GM18505 (cell line): ENCODE data around the gene TNXB.
"Not testable (repeated sequence)": the region's sequence is repeated elsewhere in the genome, so short reads cannot be mapped to it uniquely, and the experiment has no call there.

Experiments used
- ATAC-seq: cut with Tn5 transposase; IDR thresholded peaks from one replicate; pipeline ENCODE4 v1.9.1; 2021; ENCODE audit not compliant: unreplicated experiment
- POLR2A ChIP-seq: IDR thresholded peaks from 4 replicates; pipeline ENCODE4 v1.6.1; 2011; ENCODE audit warnings: borderline replicate concordance; ENCODE audit not compliant: insufficient read depth, insufficient read length; ENCODE audit errors: extremely low read depth

TNXB gene

GRCh38 chr6:32064706-32065105 is 44.4 kb downstream of the TNXB start:
- ATAC-seq: no peak
- no peak for TF ChIP-seq POLR2A

DNA sequence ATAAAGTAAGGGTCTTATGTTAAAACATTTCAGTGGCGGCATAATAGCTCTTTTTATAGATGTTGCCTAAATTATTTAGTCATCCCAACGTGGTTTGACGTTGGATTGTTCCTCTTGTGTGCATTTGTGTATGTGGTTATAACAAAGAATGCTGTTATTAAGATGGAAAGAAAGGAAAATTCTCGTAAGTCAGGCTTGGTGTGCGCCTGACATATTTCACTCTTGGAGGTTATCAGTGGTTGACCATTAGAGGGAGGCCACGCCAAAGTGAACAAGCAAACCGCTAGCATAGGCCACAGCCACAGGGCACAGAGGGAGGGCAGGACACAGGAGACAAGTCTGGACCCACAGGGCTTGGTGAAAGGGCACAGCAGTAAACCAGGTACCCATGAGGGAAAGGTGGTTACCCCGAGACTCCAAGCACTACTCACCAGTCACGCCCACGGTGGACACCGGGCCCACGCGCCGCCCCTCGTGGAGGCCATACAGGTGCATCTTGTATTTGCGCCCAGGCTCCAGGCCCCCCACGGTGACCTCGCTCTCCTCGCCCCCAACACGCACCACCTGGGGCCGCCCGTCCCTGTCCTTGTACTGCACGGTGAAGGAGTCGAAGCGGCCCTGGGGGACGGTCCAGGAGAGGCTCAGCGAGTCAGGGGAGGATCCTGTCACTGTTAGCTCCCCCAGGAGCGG is 48.0 kb downstream of the TNXB start:
- no peak for ATAC-seq
- no peak for TF ChIP-seq POLR2A

GRCh38 chr6:32058511-32058963 is 50.6 kb downstream of the TNXB start:
- no peak for ATAC-seq
- TF ChIP-seq POLR2A: no peak

GRCh38 chr6:32057966-32058365 is 51.2 kb downstream of the TNXB start:
- no peak for ATAC-seq
- no peak for TF ChIP-seq POLR2A

DNA sequence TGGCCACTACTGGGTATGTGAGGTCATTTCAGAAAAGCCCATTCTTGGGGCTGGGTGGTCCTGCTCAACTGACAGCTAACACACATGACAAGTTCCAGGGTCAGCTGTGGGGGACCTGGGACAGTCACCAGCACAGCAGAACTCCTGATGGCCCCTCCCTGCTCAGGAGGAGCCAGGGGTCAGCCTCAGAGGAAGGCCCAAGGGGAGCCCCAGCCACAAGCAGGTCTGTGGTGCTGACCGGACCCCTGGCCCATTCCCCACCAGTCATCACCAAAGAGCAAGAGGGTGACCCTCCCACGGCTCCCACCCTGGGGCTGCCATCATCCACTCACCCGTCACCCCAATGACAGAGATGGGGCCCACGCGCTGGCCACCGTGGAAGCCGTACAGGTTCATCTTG is 52.9 kb downstream of the TNXB start:
- TF ChIP-seq POLR2A: no peak
- ATAC-seq: no peak

DNA sequence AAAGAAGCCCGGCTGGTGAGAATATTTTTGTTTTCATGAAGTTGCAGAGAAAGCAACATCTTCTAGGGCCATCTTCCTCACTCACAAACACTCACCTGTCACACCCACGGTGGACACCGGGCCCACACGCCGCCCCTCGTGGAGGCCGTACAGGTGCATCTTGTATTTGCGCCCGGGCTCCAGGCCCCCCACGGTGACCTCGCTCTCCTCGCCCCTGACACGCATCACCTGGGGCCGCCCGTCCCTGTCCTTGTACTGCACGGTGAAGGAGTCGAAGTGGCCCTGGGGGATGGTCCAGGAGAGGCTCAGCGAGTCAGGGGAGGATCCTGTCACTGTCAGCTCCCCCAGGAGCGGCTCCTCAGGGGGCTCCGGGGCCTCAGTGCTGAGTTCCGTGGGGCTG is 53.4 kb downstream of the TNXB start:
- ATAC-seq: not testable (repeated sequence)

DNA sequence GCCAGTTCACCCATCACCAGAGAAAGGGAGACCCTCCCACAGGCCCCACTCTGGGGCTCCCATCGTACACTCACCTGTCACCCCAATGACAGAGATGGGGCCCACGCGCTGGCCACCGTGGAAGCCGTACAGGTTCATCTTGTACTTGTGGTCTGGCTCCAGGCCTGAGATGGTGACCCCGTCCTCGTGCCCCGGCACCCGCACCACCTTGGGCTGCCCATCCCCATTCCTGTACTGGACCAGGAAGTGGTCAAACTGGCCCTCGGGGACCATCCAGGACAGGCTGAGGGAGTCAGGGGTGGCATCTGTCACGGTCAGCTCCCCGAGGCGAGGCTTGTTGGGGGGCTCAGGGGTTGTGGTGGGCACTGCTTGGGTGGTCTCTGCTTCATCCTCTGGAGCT is 55.8 kb downstream of the TNXB start:
- ATAC-seq: not testable (repeated sequence)

GRCh38 chr6:32052626-32053025 is 56.5 kb downstream of the TNXB start:
- not testable (repeated sequence) for ATAC-seq

DNA sequence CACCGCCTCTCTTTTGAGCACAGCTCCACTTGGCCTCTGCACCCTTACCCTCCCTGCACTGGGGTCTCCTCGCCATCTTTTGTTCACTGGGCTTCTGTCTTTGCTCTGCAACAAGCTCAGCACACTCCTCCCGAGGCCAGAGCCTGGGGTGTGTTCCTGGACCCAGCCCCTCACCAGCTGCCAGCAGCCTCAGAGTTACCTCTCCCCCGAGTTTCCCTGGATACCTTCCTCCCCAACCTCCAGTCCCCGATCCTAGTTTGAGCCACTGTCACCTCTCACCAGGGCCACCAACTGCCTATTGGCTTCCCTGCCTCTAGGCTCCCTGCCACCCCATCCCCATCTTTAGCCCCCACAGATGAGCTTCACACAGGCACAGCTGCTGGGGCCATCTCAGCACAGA is 58.6 kb downstream of the TNXB start:
- TF ChIP-seq POLR2A: no peak
- ATAC-seq: no peak

- ATAC-seq: not testable (repeated sequence)
Measured at GRCh38 chr6:32049736-32050135, 59.4 kb downstream of the TNXB start.

DNA sequence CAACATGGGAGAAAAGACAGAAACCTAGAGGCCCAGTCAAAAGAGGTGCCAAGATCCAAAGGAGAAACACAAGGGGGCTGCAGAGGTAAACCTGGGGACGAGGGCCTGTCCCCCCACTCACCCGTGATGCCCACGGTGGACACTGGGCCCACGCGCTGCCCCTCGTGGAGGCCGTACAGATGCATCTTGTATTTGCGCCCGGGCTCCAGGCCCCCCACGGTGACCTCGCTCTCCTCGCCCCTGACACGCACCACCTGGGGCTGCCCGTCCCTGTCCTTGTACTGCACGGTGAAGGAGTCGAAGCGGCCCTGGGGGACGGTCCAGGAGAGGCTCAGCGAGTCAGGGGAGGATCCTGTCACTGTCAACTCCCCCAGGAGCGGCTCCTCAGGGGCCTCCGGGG is 60.0 kb downstream of the TNXB start:
- not testable (repeated sequence) for ATAC-seq

- TF ChIP-seq POLR2A: no peak
- no peak for ATAC-seq
Measured at GRCh38 chr6:32047855-32048766, 61.0 kb downstream of the TNXB start.

- no peak for ATAC-seq
- no peak for TF ChIP-seq POLR2A
Measured at GRCh38 chr6:32047539-32047854, 61.6 kb downstream of the TNXB start.

GRCh38 chr6:32047084-32047478 is 62.1 kb downstream of the TNXB start:
- no peak for TF ChIP-seq POLR2A
- ATAC-seq: no peak
